Suprapubic skin (tissue), 3 donors: Measurements from ENCODE around the gene FOXO6.

ENCODE experiments used
- CTCF ChIP-seq, 2 donors: fragments of 200-600 bp in 1 of 2; fragments of 450-650 bp in 1 of 2; sonication (generic) in 1 of 2; IDR thresholded peaks; one replicate each; pipeline ENCODE4 v1.5.1; 2016 to 2019; ENCODE audit warnings: antibody characterized with exemption in 2 of 2, mild to moderate bottlenecking in 1 of 2, moderate library complexity in 1 of 2
- POLR2A ChIP-seq, 2 donors: fragments of 450-650 bp; IDR thresholded peaks; one replicate each; pipeline ENCODE4 v1.6.1; 2017; ENCODE audit warnings: antibody characterized with exemption in 2 of 2, mild to moderate bottlenecking in 2 of 2, moderate library complexity in 2 of 2

DNA sequence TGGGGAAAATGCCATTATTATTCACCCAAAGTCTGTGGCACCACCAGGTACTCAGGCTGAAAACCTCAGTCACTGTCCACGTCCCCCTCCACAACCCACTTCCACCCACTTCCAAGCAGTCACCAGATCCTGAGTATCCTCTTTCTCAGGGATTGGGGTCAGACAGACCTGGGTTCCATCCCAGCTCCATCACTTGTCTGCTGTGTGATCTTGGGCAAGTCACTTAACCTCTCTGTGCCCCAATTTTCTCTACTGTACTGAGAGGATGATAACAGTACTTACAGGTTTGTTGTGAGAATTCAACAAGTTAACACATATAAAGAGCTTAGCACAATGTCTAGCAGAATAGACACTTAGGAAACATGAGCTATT is 29.7 kb upstream of the FOXO6 start:
- TF ChIP-seq CTCF (IDR thresholded peaks at IDR 0.05) (no peak), POLR2A (IDR thresholded peaks at IDR 0.05) (no peak)
